ENCODE data around the gene PCDHB9.
"Not testable (repeated sequence)": the region's sequence is repeated elsewhere in the genome, so short reads cannot be mapped to it uniquely, and the experiment has no call there.

- TF ChIP-seq MYC (IDR thresholded peaks at IDR 0.05; ENCODE audit: low read depth, low read length); MYC (CRISPR knock-in tag; IDR thresholded peaks at IDR 0.05; ENCODE audit: borderline replicate concordance, low read depth); XRCC4 (IDR thresholded peaks at IDR 0.05; ENCODE audit: extremely low read depth, insufficient read depth, insufficient read length); SIX5 (IDR thresholded peaks at IDR 0.05; ENCODE audit: borderline replicate concordance in 1 of 2, insufficient read depth in 1 of 2, low read depth in 1 of 2, low read length in 2 of 2); EWSR1 (IDR thresholded peaks at IDR 0.05; ENCODE audit: borderline replicate concordance, low read depth, partially characterized antibody); ZFP91 (CRISPR knock-in tag; IDR thresholded peaks at IDR 0.05); KLF16 (IDR thresholded peaks at IDR 0.05); MAFK (IDR thresholded peaks at IDR 0.05; ENCODE audit: low read length): not testable (repeated sequence)
These were observed 14.7 kb downstream of the PCDHB9 start for GRCh38 chr5:141201646-141202045.
